Esophagus squamous epithelium (tissue), 4 donors: ENCODE results near the gene USP53.

Experiments
- CTCF ChIP-seq, 6 experiments: fragments of 450-650 bp in 4 of 6; fragments of 200-600 bp in 2 of 6; sonication (generic) in 2 of 6; IDR thresholded peaks; one replicate each; pipeline ENCODE4 v1.5.1; 2016 to 2019; ENCODE audit warnings: antibody characterized with exemption in 6 of 6, mild to moderate bottlenecking in 4 of 6, moderate library complexity in 4 of 6
- POLR2A ChIP-seq, 4 donors: fragments of 450-650 bp; IDR thresholded peaks; one replicate each; pipeline ENCODE4 v1.6.1; 2017; ENCODE audit warnings: antibody characterized with exemption in 4 of 4, mild to moderate bottlenecking in 4 of 4, moderate library complexity in 3 of 4

- TF ChIP-seq CTCF (IDR thresholded peaks at IDR 0.05), result peak in 5 of 6 experiments; percentile 37 to 70 (median 64)
- no peak for TF ChIP-seq POLR2A (IDR thresholded peaks at IDR 0.05)
Observed at GRCh38 chr4:119286377-119287002, 74.0 kb downstream of the USP53 start.
